Frontal cortex (tissue), 4 donors: ENCODE results near the gene TBCEL. TPM values are rescaled to one million over a fixed set of nuclear protein-coding genes. Genes with fewer than 3 reads are reported as not detected.
A peak's percentile ranks its signal among the peaks of the same experiment; 100 is the strongest.

Source experiments
- DNase-seq, 2 donors: peaks; one replicate each; pipeline ENCODE4 v3.0.0; 2012; ENCODE audit warnings: low spot score in 2 of 2
- FAIRE-seq: peaks from 2 replicates; lab custom pipeline; 2012; peaks lifted over from hg19 to GRCh38; lab: Jason Lieb, UNC
- total RNA-seq: library from RNA; depleted of rRNA; stranded (reverse); fragments of >200 nt; gene quantifications from one replicate; pipeline ENCODE4 v1.2.3, GENCODE V29; 2014
- donor health status: control.
- donor health status: control.
- donor health status: control.

Gene TBCEL, protein sequence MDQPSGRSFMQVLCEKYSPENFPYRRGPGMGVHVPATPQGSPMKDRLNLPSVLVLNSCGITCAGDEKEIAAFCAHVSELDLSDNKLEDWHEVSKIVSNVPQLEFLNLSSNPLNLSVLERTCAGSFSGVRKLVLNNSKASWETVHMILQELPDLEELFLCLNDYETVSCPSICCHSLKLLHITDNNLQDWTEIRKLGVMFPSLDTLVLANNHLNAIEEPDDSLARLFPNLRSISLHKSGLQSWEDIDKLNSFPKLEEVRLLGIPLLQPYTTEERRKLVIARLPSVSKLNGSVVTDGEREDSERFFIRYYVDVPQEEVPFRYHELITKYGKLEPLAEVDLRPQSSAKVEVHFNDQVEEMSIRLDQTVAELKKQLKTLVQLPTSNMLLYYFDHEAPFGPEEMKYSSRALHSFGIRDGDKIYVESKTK
- 64.8 TPM for total RNA-seq

- no peak for FAIRE-seq
These were observed at the start of gene TBCEL for GRCh38 chr11:121023848-121024751. TSS of gene TBCEL (plus strand) at chr11:121024102. CDS start at chr11:121045691, 21,589 bp downstream.

GRCh38 chr11:120974466-120974865, 49.4 kb upstream of the TBCEL start:
- no peak for FAIRE-seq
- no peak for DNase-seq

More at GRCh38 chr11:121023848-121024751, at the start of gene TBCEL:
- peak; percentile 97 for DNase-seq

DNA sequence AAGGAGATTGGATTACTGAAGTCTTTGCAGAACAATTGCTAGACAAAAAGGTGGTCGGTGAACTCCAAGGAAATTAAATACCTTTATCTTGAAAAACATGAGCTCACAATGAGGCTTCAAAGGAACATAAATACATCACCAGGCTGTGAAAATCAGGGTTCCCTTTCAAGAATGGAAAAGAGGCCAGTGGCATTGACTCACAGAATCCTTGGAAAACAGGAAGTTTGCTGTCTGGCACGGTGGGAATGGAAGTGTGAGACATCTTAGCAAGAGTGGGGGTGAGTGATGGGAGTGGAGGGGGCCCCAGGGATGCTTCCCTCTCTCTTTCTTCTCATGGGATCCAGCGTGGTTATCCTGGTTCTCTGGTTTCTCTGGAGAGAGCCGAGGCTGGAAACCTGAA, 48.9 kb upstream of the TBCEL start:
- FAIRE-seq (no peak), DNase-seq (no peak)

DNA sequence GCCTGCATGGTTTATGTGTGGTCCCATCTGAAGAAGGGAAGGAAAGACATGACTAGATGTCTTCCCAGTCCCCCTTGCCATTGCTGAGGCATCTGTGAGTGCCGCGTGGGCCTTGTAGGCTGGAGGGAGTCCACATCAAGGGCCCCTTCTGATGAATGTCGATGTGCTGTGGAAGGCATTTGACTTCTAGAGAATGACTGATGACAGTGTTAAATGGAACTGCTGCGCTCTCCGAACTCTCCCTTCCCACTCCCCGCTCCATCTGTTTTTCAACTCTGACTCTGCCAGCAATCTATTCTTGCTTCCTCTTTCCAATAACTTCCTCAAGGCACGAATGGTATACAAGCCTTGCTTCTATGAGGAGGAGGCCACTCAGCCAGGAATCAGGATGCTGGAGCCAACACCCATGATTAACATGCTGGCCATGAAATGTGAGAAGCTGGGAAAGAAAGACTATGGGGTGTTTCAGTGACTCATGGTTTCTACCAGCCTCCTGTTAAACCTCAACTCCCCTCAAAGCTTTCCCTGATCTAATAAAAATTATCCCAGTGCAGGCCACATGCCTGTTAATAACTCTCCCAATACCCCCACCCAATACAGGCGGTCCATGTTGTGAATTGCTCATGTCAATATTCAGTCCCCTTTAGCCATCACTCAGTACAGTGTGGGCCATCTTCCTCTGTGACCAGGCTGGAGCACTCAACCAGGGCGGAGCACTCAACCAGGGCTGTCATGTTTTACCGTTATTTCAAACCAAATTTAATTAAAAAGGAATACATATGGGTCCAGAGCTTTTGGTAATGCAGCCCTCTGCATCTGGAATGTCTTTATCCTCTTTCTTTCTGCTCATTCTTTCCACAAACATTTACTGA, 46.4 kb upstream of the TBCEL start:
- DNase-seq (no peak), FAIRE-seq (no peak)

- DNase-seq (no peak), FAIRE-seq (no peak)
These were observed 45.2 kb upstream of the TBCEL start for GRCh38 chr11:120978701-120979100.

GRCh38 chr11:120985718-120986569, 38.0 kb upstream of the TBCEL start:
- DNase-seq (peak; percentile 31 to 56), FAIRE-seq (no peak)

DNA sequence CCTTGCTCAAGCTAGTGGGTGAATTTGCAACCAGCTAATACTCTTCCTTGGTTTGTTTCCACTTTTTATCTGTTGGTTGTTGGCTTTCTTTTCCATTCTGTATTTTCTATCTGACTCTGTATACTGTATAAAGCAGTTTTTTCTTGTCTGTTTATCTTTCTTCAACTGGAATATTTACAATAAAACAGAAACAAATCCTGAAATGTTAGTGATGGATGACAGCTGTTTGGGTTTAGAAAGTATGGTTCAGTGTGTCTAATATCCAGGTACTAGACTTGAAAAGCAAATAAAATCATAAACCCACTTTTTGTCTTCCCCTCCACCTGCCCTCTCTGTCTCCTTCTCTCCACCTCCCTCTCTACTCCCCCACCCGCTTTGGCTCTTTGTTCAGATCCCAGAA, 35.3 kb upstream of the TBCEL start:
- no peak for FAIRE-seq
- DNase-seq: no peak

DNA sequence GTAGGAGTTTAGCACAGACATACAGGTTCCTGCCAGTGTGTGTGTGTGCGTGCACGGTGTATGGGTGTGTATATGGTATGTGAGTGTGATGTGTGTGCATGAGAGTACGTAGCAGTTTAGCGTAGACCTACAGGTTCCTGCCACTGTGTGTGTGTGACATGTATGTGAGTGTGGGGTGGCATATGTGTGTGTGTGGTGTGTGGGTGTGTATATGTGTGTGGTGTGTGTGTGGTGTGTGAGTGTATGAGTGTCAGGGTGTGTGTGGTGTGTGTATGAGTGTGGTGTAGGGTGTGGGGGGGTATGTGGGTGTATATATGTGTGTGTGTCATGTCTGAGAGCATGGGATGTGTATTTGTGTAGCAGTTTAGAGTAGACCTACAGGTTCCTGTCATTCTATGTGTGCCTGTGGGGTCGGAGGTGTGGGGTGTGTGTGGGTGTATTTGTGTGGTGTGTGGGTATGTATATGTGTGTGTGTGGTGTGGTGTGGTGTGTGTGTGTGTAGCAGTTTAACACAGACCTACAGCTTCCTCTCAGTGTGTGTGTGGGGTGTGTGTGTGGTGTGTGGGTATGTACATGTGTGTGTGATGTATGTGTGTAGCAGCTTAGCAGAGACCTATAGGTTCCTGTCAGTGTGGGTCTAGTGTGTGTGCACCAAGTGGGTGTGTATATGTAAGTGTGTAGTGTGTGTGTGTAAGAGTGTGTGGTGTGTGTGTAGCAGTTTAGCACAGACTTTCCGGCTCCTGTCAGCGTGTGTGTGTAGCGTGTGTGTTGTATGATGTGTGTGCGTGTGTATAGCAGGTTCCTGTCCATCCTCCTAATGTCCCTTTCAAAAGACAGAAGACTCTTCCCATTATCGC, 31.8 kb upstream of the TBCEL start:
- no peak for DNase-seq
- FAIRE-seq: no peak

DNA sequence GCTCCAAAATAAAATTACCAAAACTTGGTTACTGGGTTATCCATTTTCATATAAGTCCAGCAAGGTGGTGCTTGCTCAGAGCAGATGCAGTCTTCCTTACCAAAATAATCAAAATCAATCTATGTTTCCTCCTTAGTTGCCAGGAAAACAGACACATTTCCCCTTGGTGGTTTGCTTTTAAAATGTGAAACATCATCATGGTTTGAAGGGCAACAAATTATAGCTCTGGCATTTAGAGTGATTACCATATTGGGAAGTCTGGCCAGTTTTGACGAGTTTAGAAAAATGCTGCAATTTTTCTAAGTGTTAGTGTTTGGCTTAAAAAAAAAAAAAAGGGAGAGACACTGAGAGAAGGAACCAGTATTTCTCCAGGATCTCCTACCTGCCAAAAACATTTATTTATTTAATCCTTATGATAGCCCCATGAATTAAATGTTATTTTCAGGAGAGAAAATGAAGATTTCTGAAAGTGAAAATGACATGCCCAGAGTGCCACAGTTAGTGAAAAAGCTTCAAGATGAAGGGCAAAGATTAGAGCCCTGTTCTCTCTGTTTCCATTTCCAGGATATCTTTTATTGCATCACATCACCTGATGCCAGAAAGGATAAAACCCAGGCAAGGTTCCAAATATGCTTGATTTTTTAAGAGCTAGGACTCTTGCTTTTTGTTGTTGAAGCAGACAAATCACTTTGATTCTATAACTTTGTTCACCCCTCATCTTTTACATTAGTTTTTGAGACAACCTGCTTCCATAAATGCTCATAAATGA, 29.6 kb upstream of the TBCEL start:
- FAIRE-seq: no peak
- DNase-seq: no peak

GRCh38 chr11:120995184-120995583, 28.7 kb upstream of the TBCEL start:
- DNase-seq: no peak
- FAIRE-seq: no peak

- no peak for DNase-seq
- FAIRE-seq: no peak
These were observed 26.9 kb upstream of the TBCEL start for GRCh38 chr11:120996973-120997372.

DNA sequence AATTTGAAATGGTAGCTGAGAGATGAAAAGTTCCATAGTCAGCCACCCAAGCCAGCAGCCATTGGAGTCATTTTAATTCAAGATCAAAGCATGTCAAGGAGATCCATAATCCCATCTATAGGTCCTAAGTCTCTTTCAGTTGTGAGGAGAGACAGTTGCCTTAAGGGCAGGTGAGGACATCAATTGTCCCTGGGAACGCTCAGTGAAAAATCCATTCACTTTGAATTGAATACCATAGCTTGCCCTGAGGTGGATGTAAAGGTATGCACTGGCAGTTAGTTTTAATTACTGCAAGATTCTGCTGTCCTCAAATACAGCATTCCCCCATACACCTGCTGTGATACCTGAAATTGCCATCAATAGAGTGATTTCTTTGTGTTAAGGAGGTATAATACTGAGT, 25.3 kb upstream of the TBCEL start:
- no peak for DNase-seq
- no peak for FAIRE-seq

GRCh38 chr11:121004206-121004840, 19.6 kb upstream of the TBCEL start:
- DNase-seq: no peak
- FAIRE-seq: no peak

GRCh38 chr11:121006922-121007321, 17.0 kb upstream of the TBCEL start:
- FAIRE-seq: no peak
- DNase-seq: no peak

GRCh38 chr11:121008551-121008950, 15.4 kb upstream of the TBCEL start:
- FAIRE-seq (no peak), DNase-seq (no peak)

- DNase-seq (no peak), FAIRE-seq (no peak)
These were observed 11.8 kb upstream of the TBCEL start for GRCh38 chr11:121012091-121012490.

DNA sequence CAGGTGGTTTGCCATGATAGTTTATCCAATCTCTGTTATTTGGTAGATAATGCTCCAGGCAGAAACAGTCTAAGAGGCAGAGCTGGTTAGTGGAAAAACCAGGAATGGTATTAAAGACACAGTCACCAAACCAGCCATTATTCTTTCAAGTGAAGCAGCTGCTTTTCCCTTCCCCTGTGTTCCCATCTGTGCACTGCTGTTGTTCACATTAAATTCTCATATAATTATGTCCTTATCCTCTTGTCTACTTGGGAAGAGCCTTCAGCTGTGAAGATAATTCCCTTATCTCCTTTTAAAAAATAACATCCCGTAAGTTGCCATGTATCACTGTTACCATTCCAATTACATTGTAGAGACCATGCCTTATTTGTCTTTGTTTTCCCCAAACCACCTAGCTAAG, 5.2 kb upstream of the TBCEL start:
- no peak for FAIRE-seq
- no peak for DNase-seq
